Effector CD8-positive, alpha-beta T cell (primary cell): ENCODE data around the gene LUC7L3.

Experiments used
- DNase-seq: peaks from one replicate; lab custom pipeline; 2025; lab: John Stamatoyannopoulos, UW

Gene LUC7L3

GRCh38 chr17:50754521-50754920, 35.1 kb downstream of the LUC7L3 start:
- no peak for DNase-seq

GRCh38 chr17:50758524-50758923, 39.1 kb downstream of the LUC7L3 start:
- DNase-seq, result no peak

GRCh38 chr17:50758989-50759544, 39.7 kb downstream of the LUC7L3 start:
- no peak for DNase-seq

- no peak for DNase-seq
These were observed 42.8 kb downstream of the LUC7L3 start for GRCh38 chr17:50762177-50762576.

- DNase-seq, result no peak
These were observed 44.5 kb downstream of the LUC7L3 start for GRCh38 chr17:50763716-50764475.

GRCh38 chr17:50764734-50765149, 45.3 kb downstream of the LUC7L3 start:
- DNase-seq, result no peak

GRCh38 chr17:50765454-50766221, 46.2 kb downstream of the LUC7L3 start:
- no peak for DNase-seq

GRCh38 chr17:50766222-50767023, 47.0 kb downstream of the LUC7L3 start:
- DNase-seq, result no peak

GRCh38 chr17:50767030-50767429, 47.6 kb downstream of the LUC7L3 start:
- no peak for DNase-seq

- no peak for DNase-seq
These were observed 48.0 kb downstream of the LUC7L3 start, which contains the start of gene ANKRD40CL for GRCh38 chr17:50767446-50767845. TSS of gene ANKRD40CL (minus strand) at chr17:50767518. CDS start at chr17:50766913, 605 bp downstream.

- no peak for DNase-seq
These were observed 49.0 kb downstream of the LUC7L3 start for GRCh38 chr17:50768346-50768761.

GRCh38 chr17:50769884-50770283, 50.5 kb downstream of the LUC7L3 start:
- no peak for DNase-seq

- DNase-seq, result no peak
These were observed 50.9 kb downstream of the LUC7L3 start for GRCh38 chr17:50770346-50770745.

- no peak for DNase-seq
These were observed 52.8 kb downstream of the LUC7L3 start for GRCh38 chr17:50771991-50772785.

GRCh38 chr17:50774225-50774803, 54.9 kb downstream of the LUC7L3 start:
- no peak for DNase-seq

- no peak for DNase-seq
These were observed 56.5 kb downstream of the LUC7L3 start for GRCh38 chr17:50775926-50776325.

GRCh38 chr17:50778471-50778870, 59.1 kb downstream of the LUC7L3 start:
- no peak for DNase-seq

GRCh38 chr17:50778988-50779387, 59.6 kb downstream of the LUC7L3 start:
- no peak for DNase-seq

- peak; percentile 17 for DNase-seq
These were observed 60.4 kb downstream of the LUC7L3 start for GRCh38 chr17:50779747-50780353.

GRCh38 chr17:50781167-50781566, 61.8 kb downstream of the LUC7L3 start:
- no peak for DNase-seq
